Fibroblast of lung (primary cell): Measurements from ENCODE around the gene FAM72D. TPM values are rescaled to one million over a fixed set of nuclear protein-coding genes. Genes with fewer than 3 reads are reported as not detected.
"Not testable (repeated sequence)": the region's sequence is repeated elsewhere in the genome, so short reads cannot be mapped to it uniquely, and the experiment has no call there.

ENCODE experiments used
- DNase-seq, 2 donors: peaks; one replicate each; pipeline versions ENCODE4 v3.0.0 to v3.0.0-alpha.2; 2010; ENCODE audit warnings: low read depth in 2 of 2
- H2AFZ ChIP-seq: 2 replicates; pipeline ENCODE4 v1.5.1; 2012; ENCODE audit warnings: low read length, control low read depth, inconsistent platforms
- H3K27ac ChIP-seq: 2 replicates; pipeline ENCODE4 v1.5.1; 2011; ENCODE audit warnings: low read length, control low read depth; ENCODE audit not compliant: insufficient read depth
- H3K27me3 ChIP-seq: 2 replicates; pipeline ENCODE4 v1.5.1; 2011; ENCODE audit warnings: mild to moderate bottlenecking, low read length; ENCODE audit not compliant: control insufficient read depth, insufficient read depth
- H3K36me3 ChIP-seq: 2 replicates; pipeline ENCODE4 v1.5.1; 2011; ENCODE audit warnings: low read length; ENCODE audit not compliant: control insufficient read depth, insufficient read depth
- H3K4me1 ChIP-seq: 2 replicates; pipeline ENCODE4 v1.5.1; 2011; ENCODE audit warnings: low read length; ENCODE audit not compliant: control insufficient read depth, insufficient read depth; ENCODE audit errors: extremely low read depth
- H3K4me2 ChIP-seq: 2 replicates; pipeline ENCODE4 v1.5.1; 2011; ENCODE audit warnings: low read length, control low read depth; ENCODE audit not compliant: insufficient read depth; ENCODE audit errors: extremely low read depth
- H3K4me3 ChIP-seq, 4 experiments: fragments of 200-600 bp in 1 of 4; sonication (generic) in 1 of 4; replicated peaks in 1 of 4; 2 replicates each; pipeline ENCODE4 v1.5.1; 2011 to 2016; ENCODE audit warnings: low read length in 4 of 4, low read depth in 3 of 4, mild to moderate bottlenecking in 3 of 4, control low read depth in 2 of 4, inconsistent platforms in 1 of 4, mixed read lengths in 1 of 4; ENCODE audit not compliant: insufficient read depth in 1 of 4; ENCODE audit errors: control extremely low read depth in 1 of 4
- H3K79me2 ChIP-seq: 2 replicates; pipeline ENCODE4 v1.5.1; 2012; ENCODE audit warnings: mild to moderate bottlenecking, low read length, inconsistent platforms; ENCODE audit not compliant: control insufficient read depth, insufficient read depth
- H3K9ac ChIP-seq: 2 replicates; pipeline ENCODE4 v1.5.1; 2011; ENCODE audit warnings: mild to moderate bottlenecking, low read length, control low read depth; ENCODE audit not compliant: insufficient read depth
- H3K9me3 ChIP-seq: 2 replicates; pipeline ENCODE4 v1.5.1; 2012; ENCODE audit warnings: low read depth, low read length; ENCODE audit not compliant: control insufficient read depth, insufficient read depth
- H4K20me1 ChIP-seq: 2 replicates; pipeline ENCODE4 v1.5.1; 2011; ENCODE audit warnings: low read length; ENCODE audit not compliant: control insufficient read depth, insufficient read depth; ENCODE audit errors: extremely low read depth
- polyA plus RNA-seq, 2 donors: library from polyadenylated mRNA; depleted of rRNA in 1 of 2; stranded (reverse) in 1 of 2; unstranded in 1 of 2; fragments of >200 nt; gene quantifications; 2 replicates each; pipeline ENCODE4 v1.2.1, GENCODE V29; 2011 to 2012; ENCODE audit warnings: missing spikeins in 1 of 2
- total RNA-seq: library from RNA; depleted of rRNA; stranded (reverse); fragments of >200 nt; gene quantifications from 2 replicates; pipeline ENCODE4 v1.2.1, GENCODE V29; 2014

Gene FAM72D
- total and polyA plus RNA-seq, 2 donors (not counting 1 experiment from before 2014, with no cell fraction given): 0.85 to 1.7 TPM

GRCh38 chr1:145074021-145074559 is 21.7 kb upstream of the FAM72D start:
- H3K4me1 ChIP-seq, H3K4me3 ChIP-seq, H2AFZ ChIP-seq, H3K9me3 ChIP-seq, H3K9ac ChIP-seq, H3K27ac ChIP-seq, H3K36me3 ChIP-seq, DNase-seq, H3K27me3 ChIP-seq, H3K4me2 ChIP-seq, H3K79me2 ChIP-seq, H4K20me1 ChIP-seq: not testable (repeated sequence)

GRCh38 chr1:145076877-145077276 is 18.9 kb upstream of the FAM72D start:
- not testable (repeated sequence) for DNase-seq, H3K4me2 ChIP-seq, H3K9me3 ChIP-seq, H3K27ac ChIP-seq, H3K4me3 ChIP-seq, H3K36me3 ChIP-seq, H3K79me2 ChIP-seq, H3K9ac ChIP-seq, H3K4me1 ChIP-seq, H4K20me1 ChIP-seq, H3K27me3 ChIP-seq, H2AFZ ChIP-seq

- H3K27ac ChIP-seq, H3K4me3 ChIP-seq, H2AFZ ChIP-seq, H3K27me3 ChIP-seq, H3K4me2 ChIP-seq, H3K9me3 ChIP-seq, H4K20me1 ChIP-seq, H3K9ac ChIP-seq, DNase-seq, H3K4me1 ChIP-seq, H3K79me2 ChIP-seq, H3K36me3 ChIP-seq: not testable (repeated sequence)
These were observed 17.6 kb upstream of the FAM72D start for GRCh38 chr1:145077872-145078786.

GRCh38 chr1:145078787-145079370 is 16.9 kb upstream of the FAM72D start:
- not testable (repeated sequence) for H3K27ac ChIP-seq, H3K4me3 ChIP-seq, H3K36me3 ChIP-seq, H3K79me2 ChIP-seq, H3K4me2 ChIP-seq, H3K9me3 ChIP-seq, H3K9ac ChIP-seq, H4K20me1 ChIP-seq, DNase-seq, H2AFZ ChIP-seq, H3K27me3 ChIP-seq, H3K4me1 ChIP-seq

- H4K20me1 ChIP-seq, H3K4me1 ChIP-seq, H3K4me3 ChIP-seq, DNase-seq, H3K27ac ChIP-seq, H2AFZ ChIP-seq, H3K79me2 ChIP-seq, H3K4me2 ChIP-seq, H3K27me3 ChIP-seq, H3K36me3 ChIP-seq, H3K9me3 ChIP-seq, H3K9ac ChIP-seq: not testable (repeated sequence)
These were observed 16.0 kb upstream of the FAM72D start for GRCh38 chr1:145079737-145080136.

- H3K36me3 ChIP-seq, H3K27me3 ChIP-seq, H4K20me1 ChIP-seq, H3K4me3 ChIP-seq, H3K4me1 ChIP-seq, H3K9ac ChIP-seq, H3K4me2 ChIP-seq, DNase-seq, H3K9me3 ChIP-seq, H3K27ac ChIP-seq, H3K79me2 ChIP-seq, H2AFZ ChIP-seq: not testable (repeated sequence)
These were observed 15.6 kb upstream of the FAM72D start for GRCh38 chr1:145080193-145080592.
